ENCODE results near the gene KCNG3.

The KCNG3 gene

GRCh38 chr2:42480402-42480801 lies 13.4 kb downstream of the KCNG3 start:
- DNase-seq: no peak

DNA sequence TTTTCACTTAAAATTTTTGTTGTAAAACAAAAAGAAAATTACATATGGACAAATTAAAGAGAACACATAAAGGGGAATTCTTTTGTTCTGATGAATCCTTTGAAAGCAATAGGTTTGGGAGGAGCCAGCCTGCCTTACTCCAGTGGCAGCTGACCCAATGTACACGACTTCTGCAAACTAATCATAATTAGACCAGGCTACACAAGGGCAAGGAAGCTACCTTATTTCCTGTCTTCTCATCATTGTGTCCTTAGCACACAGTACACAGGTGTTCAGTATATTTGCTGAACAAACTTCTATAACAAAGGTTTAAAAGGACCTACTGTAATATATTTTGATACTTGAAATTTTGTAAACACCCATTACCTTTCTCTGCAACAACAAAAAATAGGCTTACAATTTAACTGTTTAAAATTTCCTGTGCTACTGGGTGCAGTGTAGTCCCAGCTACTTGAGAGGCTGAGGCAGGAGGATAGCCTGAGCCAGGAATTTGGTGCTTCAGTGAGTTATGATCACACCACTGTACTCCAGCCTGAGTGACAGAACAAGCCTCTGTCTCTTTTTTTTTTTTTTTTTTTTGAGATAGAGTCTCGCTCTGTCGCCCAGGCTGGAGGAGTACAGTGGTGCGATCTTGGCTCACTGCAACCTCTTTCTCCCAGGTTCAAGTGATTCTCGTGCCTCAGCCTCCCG lies 18.9 kb downstream of the KCNG3 start:
- DNase-seq: no peak

DNA sequence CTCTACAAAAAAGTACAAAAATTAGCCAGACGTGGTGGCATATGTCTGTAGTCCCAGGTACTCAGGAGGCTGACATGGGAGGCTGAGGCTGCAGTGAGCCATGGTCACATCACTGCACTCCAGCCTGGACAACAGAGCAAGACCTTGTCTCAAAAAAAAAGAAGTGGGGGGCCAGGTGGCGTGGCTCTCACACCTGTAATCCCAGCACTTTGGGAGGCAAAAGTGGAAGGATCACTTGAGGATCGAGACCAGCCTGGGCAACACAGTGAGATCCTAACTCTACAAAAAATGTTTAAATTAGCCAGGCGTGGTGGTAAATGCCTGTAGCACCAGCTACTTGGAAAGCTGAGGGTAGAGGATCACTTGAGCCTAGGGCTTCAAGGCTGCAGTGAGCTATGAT lies 23.1 kb downstream of the KCNG3 start:
- no peak for DNase-seq

DNA sequence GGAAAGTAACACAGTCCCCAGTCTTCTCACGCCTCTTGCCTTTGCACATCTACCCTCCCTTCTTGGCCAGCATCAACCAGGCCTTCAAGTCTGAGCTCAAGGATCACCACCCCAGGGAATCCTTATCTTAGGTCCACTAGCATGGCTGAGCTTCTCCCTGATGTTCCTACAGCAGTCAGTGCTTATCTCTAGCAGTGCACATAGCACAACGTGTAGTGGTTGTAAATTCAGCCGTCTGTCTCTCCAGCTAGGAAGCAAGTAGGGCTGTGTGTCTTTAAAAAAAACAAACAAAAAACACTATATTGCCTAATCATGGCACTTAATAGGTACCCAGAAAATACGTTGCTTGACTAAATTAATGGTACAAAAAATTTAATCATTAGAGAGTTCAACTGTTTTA lies 29.2 kb downstream of the KCNG3 start:
- peak; percentile 8 for DNase-seq

- no peak for DNase-seq
Measured at GRCh38 chr2:42463570-42463969, 30.2 kb downstream of the KCNG3 start.

- no peak for DNase-seq
Measured at GRCh38 chr2:42459296-42459695, 34.5 kb downstream of the KCNG3 start.

GRCh38 chr2:42458396-42458795 lies 35.4 kb downstream of the KCNG3 start:
- no peak for DNase-seq

DNA sequence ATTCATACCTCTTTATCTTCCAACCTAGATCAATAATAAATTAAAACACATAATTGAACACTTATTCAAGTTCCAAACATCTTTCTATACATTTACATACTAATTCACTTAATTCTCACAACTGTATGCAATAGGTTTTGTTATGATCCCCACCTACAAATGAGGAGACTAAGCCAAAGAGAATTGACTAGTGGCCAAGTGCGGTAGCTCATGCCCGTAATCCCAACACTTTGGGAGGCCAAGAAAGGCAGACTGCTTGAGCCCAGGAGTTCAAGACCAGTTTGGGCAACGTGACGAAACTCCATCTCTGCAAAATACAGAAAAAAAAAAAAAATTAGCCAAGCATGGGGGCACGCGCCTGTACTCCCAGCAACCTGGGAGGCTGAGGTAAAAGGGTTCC lies 36.8 kb downstream of the KCNG3 start:
- no peak for DNase-seq

DNA sequence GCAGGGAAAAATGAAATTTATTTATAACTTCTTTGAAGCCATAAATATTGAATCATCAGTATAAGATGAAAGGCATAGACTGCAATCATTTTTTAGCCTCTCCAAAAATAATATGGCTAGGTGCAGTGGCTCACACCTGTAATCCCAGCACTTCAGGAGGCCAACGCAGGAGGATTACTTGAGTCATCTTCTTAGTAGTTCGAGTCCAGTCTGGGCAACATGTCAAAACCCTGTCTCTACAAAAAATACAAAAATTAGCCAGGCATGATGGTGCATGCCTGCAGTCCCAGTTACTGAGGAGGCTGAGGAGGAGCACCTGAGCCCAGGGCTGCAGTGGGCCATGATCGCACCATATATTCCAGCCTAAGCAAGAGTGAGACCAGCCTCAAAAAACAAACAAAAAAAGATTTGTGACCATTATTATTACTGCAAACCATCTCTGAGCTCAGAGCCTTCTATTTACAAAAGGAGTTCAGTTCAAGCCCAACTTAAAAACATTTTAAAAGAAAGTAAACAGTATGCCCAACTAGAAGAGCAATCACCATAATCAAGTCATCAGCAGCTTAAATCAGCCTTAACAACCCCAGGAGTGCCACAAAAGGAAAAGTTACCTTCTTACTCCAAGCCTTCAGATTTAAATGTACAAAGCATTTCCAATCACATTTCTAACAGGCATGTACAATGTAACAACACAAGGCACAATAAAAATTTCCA lies 37.5 kb downstream of the KCNG3 start:
- peak; percentile 6 for DNase-seq

- no peak for DNase-seq
Measured at GRCh38 chr2:42452545-42452944, 41.2 kb downstream of the KCNG3 start.

DNA sequence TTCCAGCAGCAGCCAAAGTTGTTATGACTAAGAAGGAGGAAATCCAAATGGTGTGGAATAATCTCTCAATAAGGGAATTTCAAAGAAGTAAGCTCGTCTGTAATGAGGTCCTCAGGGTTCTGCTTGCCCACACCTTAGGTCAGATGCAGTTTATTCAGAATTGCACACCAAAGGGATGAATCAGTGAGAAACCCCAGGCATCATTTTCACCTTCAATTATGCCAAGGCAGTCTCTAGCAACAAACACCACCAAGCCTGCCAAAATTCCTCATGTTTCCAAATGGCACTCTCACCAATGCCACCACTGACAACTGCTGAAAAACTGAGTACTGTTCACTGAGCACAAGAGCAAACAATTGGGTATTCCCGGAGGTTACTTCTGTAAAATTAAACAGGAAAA lies 43.6 kb downstream of the KCNG3 start:
- peak; percentile 47 for DNase-seq

DNA sequence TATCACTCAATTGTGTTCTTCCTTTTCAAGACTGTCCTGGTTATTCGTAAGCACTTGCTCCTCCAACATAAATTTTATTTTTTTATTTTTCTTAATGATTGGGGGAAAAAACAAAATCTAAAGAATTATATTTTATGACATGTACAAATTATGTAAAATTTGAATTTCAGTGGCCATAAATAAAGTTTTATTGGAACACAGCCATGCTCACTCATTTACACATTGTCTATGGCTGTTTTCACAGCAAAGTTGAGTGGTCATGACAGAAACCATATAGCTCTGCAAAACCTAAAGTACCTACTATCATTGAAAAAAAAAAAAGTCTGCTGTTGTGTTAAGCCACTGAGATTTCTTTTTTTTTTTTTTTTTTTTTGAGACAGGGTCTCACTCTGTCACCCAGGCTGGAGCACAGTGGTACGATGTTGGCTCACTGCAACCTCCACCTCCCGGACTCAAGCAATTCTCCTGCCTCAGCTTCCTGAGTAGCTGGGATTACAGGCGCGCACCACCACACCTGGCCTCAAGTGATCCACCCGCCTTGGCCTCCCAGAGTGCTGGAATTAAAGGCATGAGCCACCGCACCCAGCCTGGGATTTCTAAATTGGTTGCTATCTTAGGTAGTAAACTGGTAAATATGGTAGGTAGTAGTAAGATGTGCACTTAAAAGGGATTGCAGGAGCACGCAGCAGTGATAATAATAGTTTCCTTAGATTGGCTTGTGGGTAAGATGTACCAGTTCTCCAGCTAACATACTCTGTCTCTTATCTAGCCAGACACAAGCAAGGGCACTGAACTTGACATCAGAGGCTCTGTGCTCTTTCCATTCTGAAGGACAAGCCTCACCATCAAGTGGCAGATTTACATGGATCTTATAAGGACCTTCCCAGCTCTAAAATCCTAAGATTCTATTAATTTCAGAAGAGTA lies 44.4 kb downstream of the KCNG3 start:
- no peak for DNase-seq

DNA sequence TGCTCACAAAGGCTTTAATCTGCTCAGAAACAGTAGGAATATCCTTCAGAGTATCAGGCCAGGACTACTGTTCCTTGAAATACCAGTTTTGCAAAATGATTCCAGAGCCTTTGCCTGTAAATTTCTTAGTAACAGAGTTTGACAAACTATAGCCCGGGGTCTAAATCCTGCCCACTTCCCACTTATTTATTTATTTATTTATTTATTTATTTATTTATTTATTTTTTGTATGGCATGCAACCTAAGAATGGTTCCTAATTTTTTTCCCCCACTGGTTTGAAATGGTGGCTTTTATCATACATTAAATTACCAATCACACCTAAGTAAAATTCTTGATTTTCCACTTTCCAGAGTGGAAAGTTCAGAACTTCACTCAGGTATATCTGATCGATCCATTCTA lies 45.6 kb downstream of the KCNG3 start:
- no peak for DNase-seq

DNA sequence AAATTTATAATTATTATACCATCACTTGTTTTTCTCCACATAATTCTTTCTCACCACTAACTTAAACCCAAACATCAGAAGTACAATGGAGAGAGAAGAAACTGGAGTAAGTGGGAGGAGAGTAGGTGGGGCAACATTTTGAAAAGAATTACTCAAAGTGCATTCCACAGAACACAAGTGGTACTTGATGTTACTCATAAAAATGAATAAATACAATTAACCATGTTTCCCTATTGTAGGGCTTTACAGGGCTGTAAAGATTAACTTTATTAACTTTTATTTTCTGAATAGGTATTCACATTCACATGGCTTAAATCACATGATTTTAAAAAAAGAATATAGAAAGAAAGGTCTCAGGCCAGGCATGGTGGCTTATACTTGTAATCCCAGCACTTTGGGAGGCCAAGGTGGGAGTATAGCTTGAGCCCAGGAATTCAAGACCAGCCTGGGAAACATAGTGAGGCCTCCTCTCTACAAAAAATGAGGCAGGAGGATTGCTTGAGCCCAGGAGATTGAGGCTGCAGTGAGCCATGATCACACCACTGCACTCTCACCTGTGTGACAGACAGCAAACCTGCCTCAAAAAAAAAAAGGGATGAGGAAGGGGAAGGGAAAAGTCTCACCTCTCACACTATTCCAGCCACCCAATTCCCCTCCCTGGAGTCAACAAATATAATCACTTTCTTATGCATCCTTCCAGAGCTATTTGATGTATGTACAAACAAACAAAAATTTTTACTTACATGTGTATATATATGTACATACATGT lies 47.1 kb downstream of the KCNG3 start:
- DNase-seq: peak; percentile 1

- no peak for DNase-seq
Measured at GRCh38 chr2:42443718-42444399, 49.9 kb downstream of the KCNG3 start.

- DNase-seq: no peak
Measured at GRCh38 chr2:42442774-42443173, 51.0 kb downstream of the KCNG3 start.

GRCh38 chr2:42438685-42439084 lies 55.1 kb downstream of the KCNG3 start:
- DNase-seq: no peak

- no peak for DNase-seq
Measured at GRCh38 chr2:42436370-42436769, 57.4 kb downstream of the KCNG3 start.

- no peak for DNase-seq
Measured at GRCh38 chr2:42435628-42436027, 58.2 kb downstream of the KCNG3 start.

DNA sequence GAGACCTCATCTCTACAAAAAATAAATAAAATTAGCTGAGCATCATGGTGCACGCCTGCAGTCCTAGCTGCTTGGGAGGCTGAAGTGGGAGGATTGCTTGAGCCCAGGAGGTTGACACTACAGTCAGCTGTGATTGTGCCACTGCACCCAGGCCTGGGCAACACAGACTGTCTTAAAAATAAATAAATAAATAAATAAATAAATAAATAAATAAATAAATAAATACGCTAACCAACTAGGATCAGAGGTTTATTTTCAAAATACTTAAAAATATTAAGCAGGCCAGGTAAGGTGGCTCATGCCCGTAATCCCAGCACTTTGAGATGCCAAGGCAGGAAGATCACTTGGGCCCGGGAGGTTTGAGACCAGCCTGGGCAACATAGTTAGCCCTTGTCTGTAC lies 63.6 kb downstream of the KCNG3 start:
- DNase-seq: no peak

DNA sequence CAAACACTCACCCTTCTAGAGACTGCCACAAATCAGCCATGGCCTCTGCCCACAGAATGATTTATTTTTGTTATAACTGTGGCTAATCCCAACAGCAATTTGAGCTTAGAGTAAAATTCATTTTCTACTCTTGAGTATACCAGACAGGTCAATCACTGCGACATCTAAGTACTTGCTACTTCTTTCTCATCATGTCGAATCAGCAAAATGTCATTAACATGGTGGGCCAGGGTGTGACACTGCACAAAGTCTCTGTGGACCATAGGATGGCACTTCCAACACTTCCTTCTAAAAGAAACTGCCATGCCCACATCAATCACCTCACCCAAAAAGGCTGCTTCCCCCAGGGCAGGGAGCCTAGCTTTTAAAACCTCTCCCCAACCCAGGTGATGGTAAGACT lies 64.4 kb downstream of the KCNG3 start:
- DNase-seq: no peak

GRCh38 chr2:42425697-42426096 lies 68.1 kb downstream of the KCNG3 start:
- no peak for DNase-seq

Data from NCI-H226 (cell line).